Peyer's patch (tissue), 4 donors: Measurements from ENCODE around the gene TTC28. TPM values are rescaled to one million over a fixed set of nuclear protein-coding genes. Genes with fewer than 3 reads are reported as not detected.

Experiments
- DNase-seq, 3 donors: peaks; one replicate each; pipeline ENCODE4 v3.0.0-alpha.2; 2017 to 2019
- H3K27ac ChIP-seq, 4 donors: fragments of 200-600 bp; sonication (generic); one replicate each; pipeline ENCODE4 v1.5.1; 2016 to 2019
- H3K27me3 ChIP-seq, 2 donors: fragments of 200-600 bp; sonication (generic); one replicate each; pipeline ENCODE4 v1.5.1; 2019
- H3K36me3 ChIP-seq, 3 donors: fragments of 200-600 bp; sonication (generic); one replicate each; pipeline ENCODE4 v1.5.1; 2016 to 2019
- H3K4me1 ChIP-seq, 4 donors: fragments of 200-600 bp; sonication (generic); one replicate each; pipeline ENCODE4 v1.5.1; 2016 to 2019
- H3K4me3 ChIP-seq, 4 donors: fragments of 200-600 bp; sonication (generic); 1 replicate in 3 of 4; 2 replicates in 1 of 4; pipeline ENCODE4 v1.5.1; 2016 to 2019; ENCODE audit warnings: mild to moderate bottlenecking in 1 of 4
- H3K9me3 ChIP-seq, 4 donors: fragments of 200-600 bp; sonication (generic); one replicate each; pipeline ENCODE4 v1.5.1; 2016 to 2019; ENCODE audit warnings: mild to moderate bottlenecking in 1 of 4
- CTCF ChIP-seq, 6 experiments: fragments of 450-650 bp in 4 of 6; fragments of 200-600 bp in 2 of 6; sonication (generic) in 1 of 6; IDR thresholded peaks; one replicate each; pipeline ENCODE4 v1.5.1; 2017 to 2019; ENCODE audit warnings: antibody characterized with exemption in 6 of 6, mild to moderate bottlenecking in 3 of 6, moderate library complexity in 1 of 6
- POLR2A ChIP-seq, 2 donors: fragments of 450-650 bp; IDR thresholded peaks; one replicate each; pipeline ENCODE4 v1.5.1; 2017; ENCODE audit warnings: antibody characterized with exemption in 2 of 2, mild to moderate bottlenecking in 2 of 2, moderate library complexity in 2 of 2
- total RNA-seq, 4 donors: library from RNA; depleted of rRNA; stranded (reverse); fragments of >200 nt; gene quantifications; one replicate each; pipeline ENCODE4 v1.1.0, GENCODE V29; 2016

TTC28 gene
- total RNA-seq, 4 donors from 2014 or later = 9.1 to 46.4 (median 35.2) TPM

GRCh38 chr22:27971926-27972325 lies 707.7 kb downstream of the TTC28 start:
- H3K27me3 ChIP-seq = no peaks in the 10 kb centered on the region
- H3K27ac ChIP-seq = no peak overlapping the region
- no peak for TF ChIP-seq POLR2A (IDR thresholded peaks at IDR 0.05)
- H3K4me3 ChIP-seq = no peak overlapping the region
- H3K9me3 ChIP-seq = no peaks in the 10 kb centered on the region
- H3K36me3 ChIP-seq = no peaks in the 10 kb centered on the region
- no peaks in the 10 kb centered on the region for H3K4me1 ChIP-seq
- no peak for DNase-seq

- TF ChIP-seq CTCF (IDR thresholded peaks at IDR 0.05) (no peak), POLR2A (IDR thresholded peaks at IDR 0.05) (no peak)
- no peaks in the 10 kb centered on the region for H3K36me3 ChIP-seq
- no peaks in the 10 kb centered on the region for H3K27me3 ChIP-seq
- no peak for DNase-seq
- H3K27ac ChIP-seq = no peak overlapping the region
- H3K9me3 ChIP-seq = no peaks in the 10 kb centered on the region
- H3K4me1 ChIP-seq = no peaks in the 10 kb centered on the region
- no peak overlapping the region for H3K4me3 ChIP-seq
These were observed 708.9 kb downstream of the TTC28 start for GRCh38 chr22:27970596-27971220.

- Histone ChIP-seq H3K4me1 (no peaks in the 10 kb centered on the region), H3K4me3 (no peak overlapping the region), H3K9me3 (no peaks in the 10 kb centered on the region), H3K27me3 (no peaks in the 10 kb centered on the region), H3K36me3 (no peaks in the 10 kb centered on the region), H3K27ac (no peak overlapping the region)
- no peak for DNase-seq
- no peak for TF ChIP-seq CTCF (IDR thresholded peaks at IDR 0.05)
- no peak for TF ChIP-seq POLR2A (IDR thresholded peaks at IDR 0.05)
These were observed 713.2 kb downstream of the TTC28 start for GRCh38 chr22:27966168-27967064.

GRCh38 chr22:27962268-27963044 lies 717.2 kb downstream of the TTC28 start:
- Histone ChIP-seq H3K4me3 (no peak overlapping the region), H3K4me1 (no peaks in the 10 kb centered on the region), H3K27ac (no peak overlapping the region), H3K27me3 (no peaks in the 10 kb centered on the region), H3K36me3 (no peaks in the 10 kb centered on the region), H3K9me3 (no peaks in the 10 kb centered on the region)
- no peak for DNase-seq
- TF ChIP-seq CTCF (IDR thresholded peaks at IDR 0.05) = no peak
- TF ChIP-seq POLR2A (IDR thresholded peaks at IDR 0.05) = no peak

- Histone ChIP-seq H3K27me3 (no peaks in the 10 kb centered on the region), H3K4me3 (no peak overlapping the region), H3K4me1 (no peaks in the 10 kb centered on the region), H3K27ac (no peak overlapping the region), H3K36me3 (no peaks in the 10 kb centered on the region), H3K9me3 (no peaks in the 10 kb centered on the region)
- no peak for TF ChIP-seq CTCF (IDR thresholded peaks at IDR 0.05)
- TF ChIP-seq POLR2A (IDR thresholded peaks at IDR 0.05) = no peak
- no peak for DNase-seq
These were observed 718.0 kb downstream of the TTC28 start for GRCh38 chr22:27961680-27962079.
